GM21528 (cell line): ENCODE data around the gene MANF.
"Not testable (repeated sequence)": the region's sequence is repeated elsewhere in the genome, so short reads cannot be mapped to it uniquely, and the experiment has no call there.

Source experiments
- ATAC-seq: cut with Tn5 transposase; IDR thresholded peaks from one replicate; pipeline ENCODE4 v1.9.1; 2021; ENCODE audit warnings: mild to moderate bottlenecking, moderate library complexity; ENCODE audit not compliant: unreplicated experiment, low FRiP score

MANF gene

DNA sequence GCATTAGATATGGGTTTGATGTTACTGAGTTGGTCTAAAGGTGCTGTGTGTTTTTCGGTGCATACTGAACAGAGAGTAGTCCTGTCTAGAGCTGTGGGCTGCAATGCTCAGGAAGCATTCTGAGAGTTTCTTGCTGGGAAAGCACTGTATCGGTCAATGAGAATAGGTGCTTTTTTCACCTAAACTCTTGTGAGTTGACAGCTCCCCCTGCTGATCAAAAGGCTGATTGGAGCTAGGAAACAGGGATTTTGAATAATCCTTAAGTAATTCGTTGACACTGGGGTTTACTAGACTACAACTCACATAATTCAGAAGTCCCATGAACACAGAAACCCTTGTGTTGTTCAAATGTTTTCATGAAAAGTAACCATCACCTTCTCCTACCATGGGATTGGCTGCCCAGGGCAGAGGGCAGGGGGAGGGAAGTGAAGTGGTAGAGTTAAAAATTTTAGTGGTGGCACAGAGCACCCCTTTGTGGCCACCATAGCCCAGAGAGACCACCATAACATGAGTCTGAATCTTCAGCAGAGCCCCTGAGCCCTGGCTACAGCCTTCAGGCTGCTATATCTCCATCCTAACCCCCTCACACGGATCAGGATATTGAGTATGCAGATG lies 13.0 kb upstream of the MANF start:
- no peak for ATAC-seq

DNA sequence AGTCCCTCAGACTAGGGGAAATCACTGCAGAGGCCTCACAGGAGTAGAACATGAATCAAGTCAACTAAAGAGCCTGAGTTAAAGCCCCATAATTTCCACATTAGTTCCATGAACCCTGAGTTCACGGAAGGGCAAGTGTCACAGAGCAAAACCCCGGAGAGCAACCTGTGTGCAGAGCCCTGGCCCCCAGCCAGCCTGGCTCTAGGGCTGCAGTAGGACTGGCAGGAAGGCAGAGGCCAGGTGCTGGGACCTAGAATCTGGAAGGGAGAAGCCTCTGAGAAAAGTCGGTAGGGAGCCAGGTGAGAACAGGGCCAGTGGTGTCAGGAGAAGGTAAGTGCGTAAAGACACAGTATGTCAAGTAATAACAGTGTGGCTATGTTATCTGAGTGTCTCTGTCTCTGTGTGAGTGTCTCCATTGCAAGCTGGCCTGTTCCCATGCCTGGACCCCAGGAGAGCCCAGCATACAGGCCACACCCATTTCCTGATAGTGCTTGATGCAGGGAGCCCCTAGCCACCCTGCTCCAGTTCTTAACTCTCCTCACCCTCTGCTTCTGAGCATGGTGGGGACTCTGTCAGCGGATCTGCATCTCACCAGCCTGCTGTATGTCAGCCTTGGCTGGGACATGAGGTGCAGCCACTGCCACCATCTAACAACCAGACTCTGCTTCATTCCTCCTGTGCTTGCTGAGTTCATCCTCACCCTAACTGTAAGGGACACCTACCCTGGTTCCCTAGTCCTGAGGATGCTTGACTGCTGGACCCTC lies 11.3 kb upstream of the MANF start:
- no peak for ATAC-seq

DNA sequence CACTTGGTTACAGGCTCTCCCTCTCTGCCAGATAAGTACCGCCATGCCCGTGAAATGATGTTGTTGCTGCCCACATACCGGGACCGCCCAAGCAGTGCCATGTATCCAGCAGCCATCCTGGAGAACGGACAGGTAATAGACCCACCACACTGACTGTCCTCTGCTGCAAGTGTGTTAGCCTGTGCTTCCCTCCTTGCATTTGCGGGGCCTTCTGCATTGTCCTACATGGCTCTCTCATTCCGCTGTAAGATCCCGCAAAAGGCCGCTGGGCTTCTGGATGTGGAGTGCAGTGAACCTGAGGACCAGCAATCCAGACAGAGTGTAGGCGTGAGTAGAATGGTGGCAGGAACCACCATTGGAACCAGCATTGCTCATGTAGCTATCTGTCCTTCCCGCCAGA lies 10.6 kb upstream of the MANF start:
- no peak for ATAC-seq

DNA sequence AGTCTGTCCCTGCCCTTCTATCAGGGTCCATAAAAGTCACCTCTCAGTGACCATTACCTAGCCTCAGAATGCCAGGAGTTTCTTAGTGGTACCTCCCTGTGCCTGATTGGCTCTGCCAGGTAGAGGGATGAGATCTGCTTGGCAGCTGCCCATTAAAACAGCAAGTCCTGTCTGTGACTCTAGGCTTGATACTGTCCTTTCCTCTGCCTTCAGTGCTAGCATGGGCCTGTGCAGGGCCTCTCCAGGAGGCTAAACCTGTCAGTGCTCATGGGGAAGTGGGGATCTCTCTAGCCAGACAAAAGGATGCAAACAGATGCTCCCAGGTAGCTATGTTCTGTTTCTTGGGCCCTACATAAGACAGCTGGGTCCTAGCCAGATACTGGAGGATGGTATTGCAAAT lies 10.0 kb upstream of the MANF start:
- no peak for ATAC-seq

DNA sequence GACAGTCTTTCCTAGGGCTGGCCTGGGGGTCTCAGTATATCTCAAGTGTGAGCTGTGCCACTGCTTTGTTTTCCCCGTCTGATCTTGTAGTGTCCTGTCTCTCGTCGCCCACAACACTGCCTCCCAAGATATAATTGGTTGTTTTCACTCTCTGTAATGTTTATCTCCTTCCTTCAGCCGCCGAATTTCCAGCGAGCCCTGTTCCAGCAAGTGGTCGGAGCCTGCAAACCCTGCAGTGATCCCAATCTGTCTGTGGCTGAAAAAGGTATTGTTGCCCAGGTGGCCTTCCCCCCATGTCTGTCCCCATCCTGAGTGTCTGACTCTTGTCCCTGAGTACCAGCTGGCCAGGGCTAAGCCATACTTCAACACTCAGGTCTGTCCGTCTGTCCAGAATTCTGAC lies 9.5 kb upstream of the MANF start:
- ATAC-seq, result no peak

DNA sequence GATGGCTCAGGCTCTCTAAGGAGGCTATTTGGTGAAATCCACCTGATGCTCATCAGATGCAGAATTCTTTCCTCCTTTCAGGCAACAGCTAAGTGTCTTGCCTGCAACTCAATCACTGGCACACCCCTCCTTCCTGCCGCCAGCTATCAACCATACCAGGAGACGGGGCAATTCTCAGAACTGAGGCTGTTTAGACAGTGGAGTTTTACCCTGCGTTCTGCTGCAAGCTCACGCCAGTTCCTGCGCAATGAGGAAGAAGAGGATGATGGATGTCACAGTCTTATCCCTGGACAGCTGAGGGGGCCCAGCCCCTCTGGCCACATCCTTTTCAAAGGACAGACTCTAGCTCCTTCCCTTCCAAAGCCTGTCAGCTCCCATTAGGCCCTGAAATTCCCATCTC lies 7.0 kb upstream of the MANF start:
- ATAC-seq, result no peak

DNA sequence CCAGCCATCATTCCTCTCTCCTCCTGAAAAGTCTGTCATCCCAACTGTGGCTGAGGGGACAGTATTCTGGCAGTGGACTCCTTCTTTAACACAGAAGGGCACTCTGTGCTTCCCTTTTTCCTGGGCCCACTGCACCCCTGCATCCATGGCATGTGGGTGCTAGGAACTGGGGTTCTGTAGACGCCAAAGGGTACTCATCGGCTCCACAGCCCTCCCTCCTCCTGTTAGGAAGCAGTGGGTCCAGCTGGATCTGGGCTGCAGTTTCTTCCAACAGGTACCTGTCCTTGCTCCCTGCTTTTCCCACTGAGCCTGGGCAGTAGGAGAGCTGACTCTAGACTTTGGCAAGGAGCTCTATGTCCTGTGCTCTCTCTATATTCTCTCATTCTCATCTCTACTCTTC lies 6.4 kb upstream of the MANF start:
- ATAC-seq, result no peak

DNA sequence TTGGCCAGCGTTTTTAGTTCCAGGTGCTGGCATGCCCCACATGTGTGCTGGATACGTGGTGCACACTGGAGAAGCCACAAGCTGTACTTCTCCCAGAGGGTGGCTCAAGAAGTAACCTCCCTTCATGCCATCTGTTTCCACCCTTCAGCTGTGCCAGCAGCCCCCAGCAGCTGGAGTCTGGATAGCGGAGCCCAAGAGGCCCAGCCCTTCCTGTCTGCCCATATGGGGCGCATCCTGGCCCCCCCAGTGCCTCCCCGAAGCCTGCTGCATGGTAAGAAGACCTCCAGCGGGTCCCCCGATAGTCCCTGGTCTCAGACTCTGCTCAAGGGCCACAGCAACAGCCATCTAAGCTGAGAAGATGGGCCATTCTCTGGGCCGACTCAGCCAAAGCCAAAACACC lies 5.8 kb upstream of the MANF start:
- no peak for ATAC-seq

DNA sequence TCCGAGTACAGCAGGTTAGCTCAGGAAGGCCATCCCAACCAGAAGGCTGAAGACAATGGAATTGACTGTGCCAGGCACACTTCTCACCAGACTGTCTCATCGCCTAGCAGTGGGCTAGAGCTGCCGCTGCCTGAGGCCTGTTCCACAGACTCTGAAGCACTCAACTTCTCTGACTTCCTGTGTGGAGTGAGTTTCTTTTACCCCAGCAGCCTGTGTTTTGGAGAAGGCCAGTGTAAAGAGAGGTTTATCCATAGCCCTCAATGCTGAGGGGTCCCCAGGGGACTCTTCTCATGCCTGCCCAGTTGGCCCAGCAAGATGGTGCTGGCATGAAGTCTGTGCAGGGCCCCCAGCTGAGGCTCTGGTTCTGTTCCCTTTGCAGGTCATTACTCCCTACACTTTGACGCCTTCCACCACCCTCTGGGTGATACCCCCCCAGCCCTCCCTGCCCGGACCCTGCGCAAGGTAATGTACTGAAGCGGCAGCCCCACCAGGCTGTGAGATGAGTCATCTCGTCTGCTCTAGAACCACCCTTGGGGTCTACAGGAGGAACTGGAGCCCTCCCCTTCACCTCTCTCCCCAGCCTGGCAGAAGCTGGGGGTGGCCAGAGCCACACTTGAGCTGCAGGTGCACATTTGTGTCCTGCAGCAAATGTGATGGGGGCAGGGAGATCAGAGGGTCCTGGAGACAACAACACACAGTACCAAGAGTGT lies 5.2 kb upstream of the MANF start:
- ATAC-seq, result no peak

DNA sequence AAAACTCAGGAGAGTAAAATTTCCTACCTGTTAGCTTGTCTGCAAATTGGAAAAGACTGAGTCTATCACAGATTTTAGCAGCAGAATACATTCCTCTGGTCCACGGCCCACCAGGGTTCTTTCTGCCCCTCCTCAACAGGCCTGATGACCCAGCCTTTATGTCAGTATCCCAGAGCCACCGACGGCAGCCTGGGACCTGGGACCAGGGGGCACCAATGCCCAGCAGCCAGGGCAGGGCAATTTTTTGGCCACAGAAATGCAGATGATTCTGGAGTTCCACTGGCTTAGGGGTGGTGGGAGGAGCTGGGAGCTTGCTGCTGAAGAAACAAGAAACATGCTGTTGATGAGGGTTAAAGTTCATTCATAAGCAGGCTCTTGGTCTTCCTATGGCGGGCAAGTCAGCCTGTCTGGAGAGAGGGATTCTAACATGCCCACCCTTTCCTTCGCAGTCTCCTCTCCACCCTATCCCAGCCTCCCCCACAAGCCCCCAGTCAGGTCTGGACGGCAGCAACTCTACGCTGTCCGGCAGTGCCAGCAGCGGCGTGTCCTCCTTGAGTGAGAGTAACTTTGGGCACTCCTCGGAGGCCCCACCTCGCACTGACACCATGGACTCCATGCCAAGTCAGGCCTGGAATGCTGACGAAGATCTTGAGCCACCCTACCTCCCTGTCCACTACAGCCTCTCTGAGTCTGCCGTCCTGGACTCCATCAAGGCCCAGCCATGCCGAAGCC lies 4.3 kb upstream of the MANF start:
- ATAC-seq, result no peak

DNA sequence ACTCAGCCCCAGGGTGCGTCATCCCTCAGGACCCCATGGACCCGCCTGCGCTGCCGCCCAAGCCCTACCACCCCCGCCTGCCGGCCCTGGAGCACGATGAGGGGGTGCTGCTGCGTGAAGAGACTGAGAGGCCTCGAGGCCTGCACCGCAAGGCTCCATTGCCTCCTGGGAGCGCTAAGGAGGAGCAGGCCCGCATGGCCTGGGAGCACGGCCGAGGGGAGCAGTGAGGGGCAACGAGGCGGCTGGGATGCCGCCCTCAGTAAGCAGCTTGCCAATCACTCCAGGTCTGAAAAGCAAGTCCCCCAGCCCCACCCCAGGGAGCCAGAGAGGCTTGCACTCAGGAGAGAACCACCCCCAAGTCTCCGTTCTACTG lies 3.8 kb upstream of the MANF start:
- no peak for ATAC-seq

DNA sequence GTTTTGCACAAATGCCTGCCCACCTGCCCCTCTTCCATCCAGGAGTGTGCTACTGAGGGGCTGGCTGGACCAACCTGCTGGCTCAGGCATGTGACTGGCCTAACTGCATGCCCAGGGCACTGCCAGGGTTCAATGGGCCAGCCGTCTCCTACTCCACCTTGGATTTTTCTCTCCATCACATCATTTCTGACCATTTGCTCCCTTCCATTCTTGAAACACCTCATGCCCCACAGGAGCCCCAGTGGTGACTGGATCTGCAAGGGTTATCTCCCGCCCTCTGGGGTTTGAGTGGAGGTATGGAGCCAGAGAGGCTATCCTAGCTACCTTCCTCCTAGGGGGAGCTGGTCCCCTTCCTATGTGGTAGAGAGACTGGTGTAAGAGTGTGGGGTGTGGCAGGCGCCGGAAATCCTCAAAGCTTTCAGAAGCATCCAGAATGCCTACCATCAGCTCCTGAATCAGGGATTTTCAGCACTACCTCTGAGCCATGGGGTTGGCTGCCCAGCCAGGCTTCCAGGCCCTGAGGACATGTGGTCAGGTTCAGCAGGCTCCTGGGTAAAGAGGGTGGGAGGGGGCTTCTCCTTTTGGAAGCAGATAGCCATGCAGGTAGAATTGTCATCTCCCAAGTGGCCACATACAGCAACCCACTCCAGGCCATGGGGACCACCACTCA lies 2.9 kb upstream of the MANF start:
- no peak for ATAC-seq

DNA sequence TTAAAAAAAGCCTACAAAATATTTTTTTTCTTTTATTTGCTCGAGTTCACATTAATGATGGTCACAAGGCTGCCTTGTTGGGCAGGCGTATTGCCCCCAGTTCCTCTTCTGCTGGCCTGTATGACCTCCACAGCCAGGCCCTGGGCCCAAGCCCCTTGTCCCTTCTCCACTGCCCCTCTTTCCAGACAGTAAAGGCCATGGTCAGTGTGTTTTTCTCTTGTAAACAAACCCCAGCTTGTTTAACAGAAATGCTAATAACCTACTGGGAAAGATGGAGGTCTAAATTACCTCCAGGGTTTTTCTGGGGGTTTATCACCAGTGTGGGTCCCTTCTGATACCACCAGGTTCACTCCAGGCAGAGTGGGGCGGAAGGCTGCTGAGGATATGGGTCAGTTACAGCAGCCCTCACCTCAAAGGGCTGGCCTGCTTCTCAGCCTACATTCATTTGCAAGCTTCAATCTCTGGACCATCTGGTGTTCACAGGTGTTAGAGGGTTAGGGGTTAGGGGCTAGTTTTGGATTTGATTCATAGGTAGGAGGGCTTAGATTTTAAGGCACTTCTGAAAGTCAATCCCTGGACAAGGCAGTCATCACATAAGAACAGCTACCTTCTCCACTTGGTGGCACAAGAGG lies 2.0 kb upstream of the MANF start:
- ATAC-seq, result no peak

DNA sequence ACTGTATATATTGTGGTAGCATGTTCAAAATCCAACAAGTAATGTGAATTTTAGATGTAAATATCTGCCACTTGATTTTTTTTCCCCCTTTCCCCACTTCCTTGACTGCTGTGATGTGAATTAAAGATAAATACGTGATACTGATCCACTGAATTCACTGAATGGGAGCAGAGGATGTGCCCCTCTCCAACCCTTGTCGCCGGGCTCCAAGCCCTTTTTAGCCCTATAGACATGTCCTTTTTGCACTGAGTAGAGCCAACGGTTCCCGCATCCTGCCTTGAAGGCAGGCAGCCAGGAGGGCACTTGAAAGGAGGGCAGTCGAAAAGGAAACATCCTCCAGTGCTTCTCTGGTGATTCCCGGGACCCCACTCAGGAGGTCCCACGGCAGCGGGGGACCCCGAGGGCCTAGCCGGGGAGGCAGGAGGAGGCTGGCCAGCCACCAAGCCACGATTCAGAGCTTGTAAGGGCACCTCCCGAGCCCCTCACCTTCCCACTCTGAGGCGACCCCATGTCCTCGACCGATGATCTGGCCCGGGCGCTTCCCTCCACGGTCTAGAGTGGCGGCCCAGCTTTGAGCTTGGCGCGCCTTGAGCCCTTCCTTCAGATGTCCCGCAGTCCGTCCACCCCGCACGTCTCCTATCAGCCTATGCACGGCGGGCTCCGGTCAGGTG lies 901 bp upstream of the MANF start:
- ATAC-seq, result peak; percentile 30

DNA sequence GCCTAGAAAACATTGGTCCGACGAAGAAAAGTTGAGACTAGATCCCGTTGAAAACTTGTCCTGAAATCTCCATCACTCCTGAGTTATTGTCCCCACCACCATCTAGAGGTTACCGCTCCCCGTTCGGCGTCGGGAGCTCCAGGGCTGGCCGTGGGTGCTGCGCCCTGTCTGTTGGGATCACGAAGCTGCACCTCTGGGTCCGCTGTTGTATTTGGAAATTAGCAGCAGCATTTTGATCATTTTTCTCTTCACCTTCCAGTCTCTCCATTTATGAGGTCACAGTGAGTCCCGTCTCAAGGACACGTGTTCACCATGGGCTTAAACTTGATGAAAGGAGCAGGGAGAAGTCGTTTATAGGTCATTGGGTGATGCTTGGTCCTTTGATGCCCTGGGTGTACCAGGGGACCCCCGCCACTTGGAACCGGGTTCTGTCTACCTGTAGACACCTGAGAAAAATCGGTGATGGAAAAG lies 565 bp downstream of the MANF start:
- ATAC-seq, result no peak

DNA sequence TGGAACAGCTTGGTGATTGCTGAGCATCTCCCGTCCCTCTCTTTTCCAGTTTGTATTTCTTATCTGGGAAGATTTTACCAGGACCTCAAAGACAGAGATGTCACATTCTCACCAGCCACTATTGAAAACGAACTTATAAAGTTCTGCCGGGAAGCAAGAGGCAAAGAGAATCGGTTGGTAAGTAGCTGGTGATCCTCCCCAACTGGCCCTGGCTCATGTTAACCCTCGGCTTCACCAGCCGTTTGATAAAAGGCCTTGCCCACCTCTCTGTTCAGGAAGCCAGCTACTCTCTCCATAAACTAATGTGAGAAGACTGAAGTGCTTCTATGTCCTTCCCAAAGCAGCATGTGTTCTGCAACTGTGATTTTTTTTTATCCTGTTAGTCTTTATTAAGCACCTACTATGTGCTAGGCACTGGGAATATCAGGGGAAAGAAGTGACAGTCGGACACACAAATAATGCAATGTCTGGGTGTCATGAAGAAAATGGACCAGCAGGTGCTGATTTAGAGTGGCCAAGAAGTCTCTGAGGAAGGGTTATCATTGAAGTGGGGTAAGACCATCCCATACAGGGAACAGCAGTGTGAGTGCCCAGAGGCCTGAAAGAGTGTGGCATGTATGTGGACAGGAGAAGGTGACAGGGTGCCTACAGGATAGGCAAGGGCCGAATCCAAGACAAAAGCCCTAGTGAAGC lies 1.2 kb downstream of the MANF start:
- no peak for ATAC-seq

DNA sequence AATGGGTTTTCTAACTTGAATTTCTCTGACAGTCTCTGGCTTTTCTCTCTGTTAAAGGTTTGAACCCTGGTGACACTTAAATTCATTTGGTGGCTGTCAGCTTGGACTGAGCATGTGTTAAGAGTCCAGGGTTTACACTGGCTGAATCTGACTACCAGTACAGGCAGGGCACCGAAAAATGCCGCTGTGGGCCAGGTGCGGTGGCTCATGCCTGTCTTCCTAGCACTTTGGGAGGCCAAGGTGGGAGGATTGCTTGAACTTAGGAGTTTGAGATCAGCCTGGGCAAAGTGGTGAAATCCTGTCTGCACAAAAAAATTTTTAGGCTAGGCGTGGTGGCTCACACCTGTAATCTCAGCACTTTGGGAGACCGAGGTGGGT lies 1.8 kb downstream of the MANF start:
- no peak for ATAC-seq

DNA sequence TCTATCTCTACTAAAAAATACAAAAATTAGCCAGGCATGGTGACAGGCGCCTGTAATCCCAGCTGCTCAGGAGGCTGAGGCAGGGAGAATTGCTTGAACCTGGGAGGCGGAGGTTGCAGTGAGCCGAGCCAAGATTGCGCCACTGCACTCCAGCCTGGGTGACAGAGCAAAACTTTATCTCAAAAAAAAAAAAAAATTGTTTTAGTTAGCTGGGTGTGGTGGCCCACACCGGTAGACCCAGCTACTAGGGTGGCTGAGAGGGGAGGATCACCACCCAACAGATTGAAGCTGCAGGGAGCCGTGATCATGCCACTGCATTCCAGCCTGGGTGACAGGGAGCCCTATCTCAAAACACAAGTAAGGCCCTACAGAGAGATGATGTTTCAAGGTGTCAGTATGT lies 2.2 kb downstream of the MANF start:
- ATAC-seq, result not testable (repeated sequence)
